Embryonic facial prominence (tissue), 1 donor: ENCODE data around the gene SRC.
"Not testable (repeated sequence)": the region's sequence is repeated elsewhere in the genome, so short reads cannot be mapped to it uniquely, and the experiment has no call there.

ENCODE experiments used
- DNase-seq: peaks from one replicate; pipeline ENCODE4 v3.0.0-alpha.2; 2016; ENCODE audit errors: extremely low spot score

The SRC gene

DNA sequence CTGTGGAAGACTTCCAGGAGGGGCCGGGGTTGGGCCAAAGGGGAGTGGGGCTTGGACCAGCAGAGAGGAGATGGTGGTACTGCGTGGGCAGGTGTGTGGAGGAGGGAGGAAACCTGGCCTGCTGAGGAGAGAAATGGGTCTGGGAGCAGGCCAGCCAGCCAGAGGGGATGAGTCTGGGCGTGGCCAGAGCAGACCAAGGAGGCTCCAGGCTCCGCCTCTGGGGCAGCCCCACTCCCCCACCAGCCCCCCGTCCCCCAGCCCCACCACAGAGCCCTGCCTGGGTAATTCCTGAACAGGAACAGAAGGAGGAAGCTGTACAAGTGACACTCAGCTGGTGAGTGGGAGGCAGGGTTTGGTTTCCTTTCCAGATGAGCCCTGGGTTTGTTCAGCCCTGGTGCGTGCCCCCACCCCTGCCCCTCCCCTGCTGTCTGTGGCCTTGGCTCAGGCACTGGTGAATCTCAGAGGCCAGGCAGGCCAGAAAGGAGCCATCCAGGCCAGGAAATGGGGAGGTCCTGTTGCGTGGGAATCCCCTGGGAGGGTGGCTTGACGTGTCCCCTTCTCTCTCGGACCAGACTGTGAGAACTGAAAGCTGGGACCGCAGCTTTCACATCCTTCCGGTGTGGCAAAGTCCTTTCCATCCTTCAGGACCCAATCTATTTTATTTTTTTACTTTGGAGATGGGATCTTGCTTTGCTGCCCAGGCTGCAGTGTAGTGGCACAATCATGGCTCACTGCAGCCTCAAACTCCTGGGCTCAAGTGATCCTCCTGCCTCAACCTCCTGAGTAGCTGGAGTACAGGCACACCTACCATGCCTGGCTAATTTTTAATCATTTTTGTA lies 9.4 kb upstream of the SRC start:
- no peak for DNase-seq

DNA sequence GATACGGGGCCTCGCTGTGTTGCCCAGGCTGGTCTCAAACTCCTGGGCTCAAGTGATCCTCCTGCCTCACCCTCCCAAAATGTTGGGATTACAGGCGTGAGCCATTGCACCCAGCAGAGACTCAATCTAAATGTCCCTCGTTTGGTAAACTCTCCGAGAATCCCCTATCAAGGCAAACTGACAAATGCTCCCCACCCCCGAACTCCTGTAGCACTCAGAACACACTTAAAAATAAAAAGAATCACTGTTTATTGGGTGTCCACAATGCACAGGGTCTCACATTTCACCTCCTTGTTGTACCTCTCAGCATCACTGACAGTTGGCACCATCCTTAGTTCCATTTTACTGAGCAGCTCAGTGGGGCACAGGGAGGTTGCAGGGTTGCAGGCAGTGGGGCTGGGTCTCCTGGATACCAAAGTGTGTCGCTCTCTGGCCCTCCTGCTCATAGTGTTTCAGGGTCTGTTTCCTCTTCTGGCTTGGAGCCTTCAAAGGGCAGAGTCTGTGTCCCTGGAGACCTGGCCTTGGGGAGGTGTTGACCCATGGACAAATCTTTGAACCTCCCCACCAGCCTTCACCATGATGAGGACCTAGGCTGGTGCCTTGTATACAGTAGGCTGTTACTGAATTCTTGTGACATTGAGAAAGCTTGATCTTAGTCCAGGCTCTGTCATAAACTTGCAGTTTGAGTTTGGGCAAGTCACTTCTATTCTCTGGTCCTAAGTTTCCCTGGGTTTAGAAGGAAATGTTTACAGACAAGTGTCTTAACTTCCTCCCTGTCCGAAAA lies 8.5 kb upstream of the SRC start:
- no peak for DNase-seq

DNA sequence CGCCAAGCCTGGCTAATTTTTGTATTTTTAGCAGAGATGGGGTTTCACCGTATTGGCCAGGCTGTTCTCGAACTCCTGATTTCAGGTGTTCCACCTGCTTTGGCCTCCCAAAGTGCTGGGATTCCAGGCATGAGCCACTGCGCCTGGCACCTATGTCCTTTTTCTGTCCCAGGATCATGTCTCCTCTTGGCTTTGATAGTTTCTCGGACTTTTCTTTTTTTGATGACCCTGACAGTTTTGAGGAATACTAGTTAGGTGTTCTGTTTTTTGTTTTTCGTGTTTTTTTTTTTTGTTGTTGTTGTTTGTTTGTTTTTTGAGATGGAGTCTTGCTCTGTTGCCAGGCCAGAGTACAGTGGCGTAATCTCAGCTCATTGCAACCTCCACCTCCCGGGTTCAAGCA lies 7.6 kb upstream of the SRC start:
- not testable (repeated sequence) for DNase-seq

DNA sequence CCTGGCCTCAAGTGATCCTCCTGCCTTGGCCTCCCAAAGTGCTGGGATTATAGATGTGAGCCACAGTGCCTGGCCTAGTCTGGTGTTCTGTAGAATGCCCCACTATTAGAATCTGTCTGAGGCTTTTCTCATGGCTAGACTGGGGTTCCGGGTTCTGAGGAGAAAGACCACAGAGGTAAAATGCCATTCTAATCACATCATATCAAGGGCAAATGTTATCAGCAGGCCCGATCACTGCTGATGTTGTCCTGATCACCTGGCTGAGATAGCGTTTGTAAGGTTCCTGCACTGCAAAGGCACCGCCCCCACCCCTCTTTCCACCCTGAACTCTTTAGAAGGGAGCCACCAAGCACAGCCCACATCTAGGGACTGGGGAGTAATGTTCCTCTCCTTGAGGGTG lies 6.7 kb upstream of the SRC start:
- no peak for DNase-seq

DNA sequence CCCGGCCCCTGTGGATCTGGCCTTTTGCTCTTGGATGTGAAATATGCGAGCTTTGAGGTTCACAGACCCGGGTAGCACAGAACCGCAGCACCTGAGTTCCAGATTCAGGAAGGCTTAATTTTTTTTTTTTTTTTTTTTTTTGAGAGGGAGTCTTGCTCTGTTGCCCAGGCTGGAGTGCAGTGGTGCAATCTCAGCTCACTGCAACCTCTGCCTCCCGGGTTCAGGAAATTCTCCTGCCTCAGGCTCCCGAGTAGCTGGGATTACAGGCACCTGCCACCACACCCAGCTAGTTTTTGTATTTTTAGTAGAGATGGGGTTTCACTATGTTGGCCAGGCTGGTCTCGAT lies 6.2 kb upstream of the SRC start:
- not testable (repeated sequence) for DNase-seq

DNA sequence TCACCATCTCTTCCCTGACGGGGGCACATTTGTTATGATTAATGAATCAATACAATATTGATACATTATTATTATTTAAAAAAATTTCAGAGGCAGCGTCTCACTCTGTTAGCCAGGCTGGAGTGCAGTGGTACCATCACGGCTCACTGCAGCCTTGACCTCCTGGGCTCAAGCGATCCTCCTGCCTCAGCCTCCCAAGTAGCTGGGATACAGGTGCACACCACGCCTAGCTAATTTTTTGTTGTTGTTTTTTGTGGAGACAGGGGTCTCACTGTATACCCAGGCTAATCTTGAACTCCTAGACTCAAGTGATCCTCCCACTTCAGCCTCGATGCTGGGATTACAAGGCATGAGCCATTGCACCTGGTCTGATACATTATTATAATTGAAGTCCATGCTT lies 4.9 kb upstream of the SRC start:
- no peak for DNase-seq

DNA sequence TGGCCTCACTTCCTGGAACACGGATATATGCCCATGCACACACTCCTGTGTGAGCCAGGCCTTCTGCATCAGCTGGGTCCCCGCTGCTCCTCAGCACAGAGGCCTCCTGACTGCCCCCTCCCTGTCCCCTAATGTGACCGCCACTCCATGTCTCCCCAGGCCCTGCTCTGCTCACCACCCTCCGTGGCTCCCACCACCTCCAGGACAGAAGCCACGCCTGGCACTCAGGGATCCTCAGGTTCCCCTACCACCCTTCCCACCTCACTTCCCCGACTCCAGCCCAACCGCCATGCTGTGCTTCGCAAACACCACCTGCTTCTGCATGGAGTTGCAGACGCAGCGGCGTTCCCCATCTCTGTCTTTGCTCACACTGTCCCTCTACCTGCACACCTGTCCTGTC lies 4.3 kb upstream of the SRC start:
- DNase-seq, result no peak

DNA sequence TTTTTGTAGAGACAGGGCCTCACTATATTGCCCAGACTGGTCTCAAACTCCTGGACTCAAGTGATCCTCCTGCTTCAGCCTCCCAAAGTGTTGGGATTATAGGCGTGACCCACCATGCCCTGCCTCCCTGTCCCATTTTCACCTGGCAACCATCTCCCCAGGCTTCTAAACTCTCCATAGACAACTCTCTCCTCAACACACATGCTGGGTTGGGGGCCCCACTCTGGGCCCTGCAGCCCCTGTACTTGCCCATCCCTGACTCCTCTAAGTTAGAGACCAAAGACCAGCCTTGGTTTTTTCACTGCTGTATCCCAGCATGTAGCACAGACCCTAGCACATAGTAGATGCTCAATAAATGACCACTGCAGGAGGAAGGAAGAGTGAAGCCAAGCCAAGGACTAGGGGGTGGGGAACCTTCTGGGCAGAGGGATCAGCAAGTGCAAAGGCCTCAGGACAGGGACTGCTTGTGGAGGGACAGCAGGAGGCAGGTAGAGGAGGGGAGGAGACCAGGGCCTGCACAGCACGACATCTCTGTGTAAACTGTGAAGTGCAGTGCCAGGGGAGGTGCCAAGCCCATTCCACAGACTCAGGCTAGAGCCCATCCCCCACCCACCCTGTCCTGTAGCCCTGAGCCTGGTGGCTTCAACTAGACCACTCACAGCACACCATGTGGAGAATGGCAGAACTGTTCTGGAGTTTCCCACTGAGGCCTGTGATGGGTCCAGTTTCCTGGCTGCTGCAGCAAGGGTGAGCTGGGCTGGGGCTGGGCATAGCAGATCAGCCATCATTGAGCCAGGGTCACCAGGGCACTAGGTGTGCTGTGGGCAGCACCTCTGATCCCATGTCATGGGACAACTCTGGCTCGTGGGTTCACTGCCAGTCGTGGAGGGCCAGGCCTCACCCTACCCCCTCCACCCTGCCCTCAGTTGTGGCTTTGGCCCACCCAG lies 3.4 kb upstream of the SRC start:
- no peak for DNase-seq

DNA sequence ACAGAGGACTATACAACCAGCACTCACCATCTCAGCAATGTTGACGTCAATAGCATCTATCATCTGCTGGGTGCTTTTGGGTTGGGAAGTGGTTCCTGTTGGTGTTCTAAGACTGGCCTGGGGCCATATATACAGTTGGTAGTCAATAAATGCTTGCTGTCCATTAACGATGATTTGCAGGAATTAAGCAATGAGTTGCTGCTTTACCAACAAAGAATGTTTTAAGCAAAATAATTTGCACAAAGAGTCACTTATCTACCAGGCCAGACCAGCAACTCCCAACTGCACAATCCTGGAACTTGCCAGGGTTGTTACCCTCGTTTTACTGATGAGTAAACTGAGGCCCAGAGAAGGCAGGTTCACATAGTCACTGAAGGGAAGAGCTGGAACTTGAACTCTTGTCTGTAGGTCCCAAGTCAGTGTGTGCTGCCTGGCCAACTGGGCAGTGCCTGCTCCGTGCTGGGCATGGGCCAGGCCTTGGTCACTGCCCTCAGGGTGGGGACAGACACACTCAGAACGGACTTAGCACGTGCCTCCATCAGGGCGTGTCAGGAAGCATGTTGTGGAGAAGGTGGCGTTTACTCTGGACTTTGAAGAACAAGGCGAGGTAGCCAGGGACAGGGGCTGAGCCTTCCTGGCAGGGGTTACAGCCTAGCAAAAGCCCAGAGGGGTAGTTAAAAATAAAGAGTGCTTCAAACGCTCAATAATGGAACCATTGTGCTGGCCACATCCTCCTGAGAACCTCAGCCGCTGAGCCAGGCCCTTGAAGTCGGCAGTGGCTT lies 2.5 kb upstream of the SRC start:
- no peak for DNase-seq

DNA sequence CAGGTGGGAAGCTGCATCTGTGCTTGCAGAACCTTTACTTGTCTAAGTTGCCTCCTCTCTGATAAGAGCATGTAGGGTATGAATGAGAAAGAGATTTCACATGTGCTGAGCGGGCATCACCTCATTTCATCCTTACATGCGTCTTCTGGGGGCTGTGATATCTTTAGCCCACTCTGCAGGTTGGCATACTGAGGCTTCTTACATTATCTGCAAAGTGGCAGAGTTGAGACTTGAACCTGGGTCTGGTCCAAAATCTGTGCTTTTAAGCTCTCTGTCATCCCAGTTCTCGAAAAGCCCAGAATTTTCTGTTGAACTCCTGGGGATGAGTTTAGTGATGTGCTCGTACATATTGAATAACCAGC lies 2.0 kb upstream of the SRC start:
- DNase-seq, result no peak

DNA sequence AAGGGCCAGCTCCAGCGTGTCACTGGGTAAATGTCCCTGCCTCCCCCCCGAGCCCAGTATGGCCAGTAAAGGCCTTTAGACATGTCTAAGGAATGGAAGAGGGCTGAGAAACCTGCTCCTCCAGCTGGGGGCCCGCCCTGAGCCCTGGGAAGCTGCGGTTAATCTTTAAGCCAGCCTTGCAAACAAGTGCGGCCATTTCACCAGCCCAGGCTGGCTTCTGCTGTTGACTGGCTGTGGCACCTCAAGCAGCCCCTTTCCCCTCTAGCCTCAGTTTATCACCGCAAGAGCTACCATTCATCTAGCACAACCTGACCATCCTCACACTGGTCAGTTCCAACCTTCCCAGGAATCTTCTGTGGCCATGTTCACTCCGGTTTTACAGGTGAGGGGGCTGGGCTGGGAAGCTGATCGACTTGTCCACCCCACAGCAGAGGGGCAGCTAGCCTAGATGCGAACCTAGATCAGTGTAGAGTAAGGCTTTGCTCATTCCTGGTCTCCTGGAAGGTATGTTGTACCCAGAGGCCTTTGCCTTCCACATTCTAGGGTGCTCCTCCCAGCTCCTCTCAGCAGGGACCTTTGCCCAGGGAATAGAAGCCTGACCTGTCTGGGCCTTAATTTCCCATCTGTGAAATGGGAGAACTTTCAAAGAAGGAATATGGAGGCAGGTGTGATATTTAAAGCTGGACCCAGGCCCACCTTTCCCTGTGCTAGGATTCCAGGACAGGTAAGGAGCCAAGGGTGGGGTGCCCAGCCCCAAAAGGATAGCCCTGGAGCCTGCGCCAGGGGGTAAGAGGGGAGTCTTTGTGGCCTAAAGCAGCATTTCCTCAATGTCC lies 1.2 kb upstream of the SRC start:
- no peak for DNase-seq

DNA sequence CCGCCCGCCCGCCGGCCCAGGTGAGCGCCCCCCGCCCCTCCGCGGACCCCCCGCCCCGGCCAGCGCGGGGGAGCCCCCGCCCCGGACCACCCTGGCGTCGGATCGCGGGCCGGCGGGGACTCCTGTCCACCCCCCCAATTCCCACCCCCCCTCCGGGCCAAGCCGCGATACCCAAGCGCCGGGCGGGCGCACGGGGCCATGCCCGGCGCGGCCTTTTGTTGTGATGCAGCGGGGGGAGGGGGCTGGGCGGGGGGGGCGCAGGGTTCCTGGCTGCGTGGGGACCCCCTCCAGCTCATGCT lies 245 bp downstream of the SRC start:
- DNase-seq, result no peak

DNA sequence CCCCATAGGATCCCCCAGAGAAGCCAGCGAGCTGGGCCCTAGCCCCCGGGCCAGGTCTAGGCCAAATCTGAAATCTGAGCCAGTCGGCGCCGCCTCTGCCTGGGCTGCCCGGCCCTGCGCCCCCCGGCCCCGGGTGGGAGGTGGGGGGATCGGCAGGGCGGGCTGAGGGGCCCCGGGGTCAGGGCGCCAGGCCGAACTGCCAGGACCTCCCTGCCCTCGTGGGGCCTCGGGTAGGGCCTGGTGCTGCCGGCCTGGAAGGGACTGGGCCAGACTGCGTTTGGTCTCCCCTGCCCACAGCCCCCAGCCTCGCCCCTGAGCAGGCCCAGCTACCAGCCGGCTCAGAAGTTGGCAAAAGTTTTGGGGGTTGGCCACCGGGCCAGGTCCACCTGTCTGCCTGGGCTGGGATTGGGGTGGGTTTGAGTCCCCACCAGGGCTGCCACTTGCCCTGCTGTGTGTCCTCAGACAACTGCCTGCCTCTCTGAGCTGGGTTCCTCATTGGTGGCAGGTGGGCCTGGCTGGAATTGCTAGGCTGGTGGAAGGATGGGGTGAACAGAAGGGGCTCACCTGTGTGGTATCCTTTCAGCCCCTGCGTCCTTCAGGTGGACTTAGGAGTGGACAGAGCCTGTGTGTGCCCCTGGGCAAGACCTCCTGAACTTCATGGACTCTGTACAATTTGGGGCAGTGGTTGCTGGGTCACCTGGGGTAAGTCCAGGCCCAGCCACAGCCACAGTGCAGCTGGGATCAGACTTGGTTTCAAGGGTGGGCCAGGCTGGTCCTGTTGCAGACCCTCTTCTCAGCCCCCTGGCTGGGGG lies 801 bp downstream of the SRC start:
- DNase-seq, result no peak

DNA sequence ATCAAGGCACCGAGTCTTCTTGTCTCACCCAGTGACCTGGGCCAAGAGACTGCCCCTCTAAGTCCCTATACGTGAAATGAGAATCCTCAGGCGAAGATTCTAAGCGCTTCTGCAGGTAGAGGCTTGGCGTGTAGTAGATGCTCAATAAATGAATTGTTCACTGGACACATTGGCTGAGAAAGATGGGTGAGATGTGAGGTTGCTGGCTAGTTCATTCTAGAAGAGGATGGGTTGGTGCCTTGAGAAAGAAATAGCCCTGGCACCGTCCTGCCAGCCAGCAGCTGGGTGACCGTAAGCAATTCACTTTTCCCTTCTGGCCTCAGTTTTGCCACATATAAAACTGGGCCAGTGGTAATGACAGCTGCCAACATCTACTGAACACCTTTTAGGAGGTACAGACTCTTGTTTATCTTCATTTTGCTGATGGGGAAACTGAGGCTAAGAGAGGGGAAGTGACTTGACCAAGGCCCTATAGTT lies 1.4 kb downstream of the SRC start:
- no peak for DNase-seq

DNA sequence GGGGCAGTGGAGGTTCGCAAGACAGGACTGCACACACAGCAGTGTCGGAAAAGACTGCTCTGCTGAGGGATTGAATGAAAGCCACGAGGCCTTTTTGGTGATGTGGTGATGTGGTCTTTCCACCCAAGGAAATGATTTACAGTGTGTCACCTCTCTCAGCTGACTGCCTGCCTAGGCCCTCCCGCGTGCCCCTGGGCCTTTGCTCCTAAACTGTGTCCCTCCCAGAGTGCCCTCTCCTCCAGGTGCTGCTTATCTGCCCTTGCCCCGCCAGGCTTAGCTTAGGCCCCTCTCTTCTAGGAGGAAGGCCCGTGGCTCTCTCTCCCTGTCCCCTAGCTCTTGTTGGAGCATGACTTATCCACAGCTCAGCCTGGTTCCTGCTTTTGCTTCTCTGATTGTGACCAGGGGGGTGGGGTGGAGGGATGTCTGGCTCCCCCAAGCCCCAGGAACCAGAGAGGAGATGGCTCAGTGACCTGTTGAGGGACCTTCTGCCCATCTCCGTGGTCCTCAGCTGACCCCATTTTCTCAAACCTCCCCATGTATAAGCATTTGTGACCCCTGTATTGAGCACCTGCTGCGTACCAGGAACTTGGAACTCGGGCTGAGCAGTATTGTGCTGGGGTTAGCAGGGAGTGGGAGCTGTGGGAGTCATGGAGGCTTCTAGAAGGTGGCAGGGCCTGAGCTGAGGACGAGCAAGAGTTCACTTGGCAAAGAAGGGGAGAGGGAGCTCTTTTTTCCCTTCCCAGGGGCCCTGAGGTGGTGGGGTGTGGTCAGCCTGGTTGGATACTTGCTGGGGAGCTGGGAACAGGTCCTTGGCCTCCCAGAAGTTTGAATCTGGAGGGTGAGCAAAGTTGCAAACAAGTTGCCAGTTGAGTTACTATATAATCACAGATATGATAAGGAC lies 2.2 kb downstream of the SRC start:
- no peak for DNase-seq

DNA sequence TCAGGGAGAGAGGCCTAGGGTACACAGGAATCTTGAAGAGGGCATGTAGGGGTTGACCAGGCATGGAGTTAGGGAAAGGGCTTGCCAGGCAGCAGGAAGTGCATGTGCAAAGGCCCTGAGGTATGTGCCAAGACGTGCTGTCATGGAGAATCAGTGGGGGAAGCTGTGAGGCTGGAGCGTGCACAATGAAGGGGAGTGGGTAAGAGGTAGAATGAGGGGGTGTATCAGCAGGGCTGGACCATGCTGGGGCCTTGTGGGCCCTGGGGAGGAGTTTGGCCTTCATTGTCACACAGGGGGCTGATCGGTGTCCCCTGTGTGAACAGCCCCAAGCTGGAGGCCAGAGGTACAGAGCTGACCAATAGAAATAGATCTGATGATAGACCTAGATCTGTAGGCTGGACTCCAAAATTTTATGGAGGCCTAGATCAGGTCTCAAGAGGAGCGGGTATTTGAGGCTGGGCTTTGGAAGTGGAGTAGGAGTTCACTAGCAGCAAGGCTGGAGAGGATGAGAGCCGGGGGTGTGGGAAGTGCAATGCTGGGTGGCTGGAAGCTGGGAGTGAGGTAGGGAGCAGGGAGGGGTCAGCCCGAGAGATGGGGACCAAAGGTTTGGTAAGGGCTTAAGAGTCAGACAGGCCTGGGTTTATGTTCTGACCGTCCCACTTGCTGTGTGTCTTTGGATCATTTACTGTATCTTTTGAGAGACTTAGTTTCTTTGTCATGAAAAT lies 3.0 kb downstream of the SRC start:
- no peak for DNase-seq

DNA sequence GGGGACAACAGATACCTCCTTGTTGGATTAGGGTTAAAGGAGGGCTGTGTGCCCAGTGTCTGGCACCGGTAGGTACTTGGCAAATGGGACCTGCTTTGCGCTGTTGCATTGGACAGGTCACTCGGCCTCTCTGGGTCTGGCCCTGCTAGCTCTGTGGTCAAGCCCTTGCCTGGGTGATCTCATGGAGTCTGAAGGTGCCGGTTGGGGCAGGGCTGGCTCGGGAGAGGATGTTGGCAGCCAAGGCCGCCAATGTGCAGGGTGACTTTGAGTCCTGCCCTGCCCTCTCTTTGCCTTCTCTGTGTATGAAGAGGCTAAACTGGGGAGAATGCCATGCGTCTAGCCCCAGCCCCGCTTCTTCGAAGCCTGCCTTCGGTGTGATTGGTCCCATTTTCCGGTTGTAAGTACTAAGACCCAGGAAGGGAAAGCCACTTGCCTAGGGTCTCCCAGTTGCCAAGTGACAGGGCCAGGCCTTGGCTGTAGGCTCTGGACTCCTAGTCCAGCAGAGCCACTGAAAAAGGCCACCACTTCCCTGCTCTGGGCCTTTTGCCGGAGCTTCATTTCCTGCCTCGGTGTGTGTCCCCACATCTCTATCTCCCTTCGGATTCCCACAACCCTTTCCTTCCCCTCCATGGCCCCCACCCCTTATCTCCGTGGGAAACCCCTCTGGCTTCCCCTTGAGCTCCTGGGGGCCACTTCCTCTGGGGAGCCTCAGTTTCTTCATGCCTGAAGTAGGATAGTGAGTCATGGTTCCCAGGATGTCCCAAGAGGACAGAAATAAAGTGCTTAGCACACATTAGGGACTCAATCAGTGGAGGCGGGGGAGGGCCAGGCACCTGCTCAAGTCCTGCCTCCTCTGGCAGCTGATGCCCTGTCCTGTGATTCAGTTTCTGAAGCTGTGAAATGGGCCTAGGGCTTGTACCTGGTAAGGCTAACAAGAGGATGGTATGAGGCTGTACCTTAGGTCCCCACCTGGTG lies 3.9 kb downstream of the SRC start:
- DNase-seq, result no peak
